ENCODE results near the gene HAPLN2.
"Not testable (repeated sequence)": the region's sequence is repeated elsewhere in the genome, so short reads cannot be mapped to it uniquely, and the experiment has no call there.

HAPLN2 gene

GRCh38 chr1:156623946-156624813 lies 5.0 kb downstream of the HAPLN2 start:
- DNase-seq: peak in 1 of 5 experiments; percentile 42

GRCh38 chr1:156624814-156625435 lies 5.7 kb downstream of the HAPLN2 start:
- no peak for DNase-seq

- DNase-seq: peak; percentile 43 to 55 (median 46)
Observed at GRCh38 chr1:156625436-156626078, 6.3 kb downstream of the HAPLN2 start.

GRCh38 chr1:156626079-156626438 lies 6.8 kb downstream of the HAPLN2 start:
- no peak for DNase-seq

- no peak for DNase-seq
Observed at GRCh38 chr1:156627313-156627880, 8.2 kb downstream of the HAPLN2 start.

GRCh38 chr1:156629823-156630449 lies 10.7 kb downstream of the HAPLN2 start:
- DNase-seq: no peak

- DNase-seq: not testable (repeated sequence)
Observed at GRCh38 chr1:156631152-156631551, 11.9 kb downstream of the HAPLN2 start.

GRCh38 chr1:156632355-156632754 lies 13.1 kb downstream of the HAPLN2 start:
- no peak for DNase-seq

- no peak for DNase-seq
Observed at GRCh38 chr1:156638189-156638985, 19.2 kb downstream of the HAPLN2 start.

GRCh38 chr1:156639601-156640101 lies 20.4 kb downstream of the HAPLN2 start:
- no peak for DNase-seq

- no peak for DNase-seq
Observed at GRCh38 chr1:156640842-156641706, 21.9 kb downstream of the HAPLN2 start.

GRCh38 chr1:156641761-156642264 lies 22.6 kb downstream of the HAPLN2 start, which contains the start of gene BCAN:
Gene BCAN (plus strand): TSS chr1:156642117. CDS start chr1:156646055, 3,938 bp downstream.
- no peak for DNase-seq

GRCh38 chr1:156642265-156643048 lies 23.2 kb downstream of the HAPLN2 start:
- DNase-seq: no peak

GRCh38 chr1:156643049-156643777 lies 24.0 kb downstream of the HAPLN2 start:
- DNase-seq: no peak

- DNase-seq: peak in 1 of 5 experiments; percentile 81
Observed at GRCh38 chr1:156643778-156644092, 24.5 kb downstream of the HAPLN2 start.

- DNase-seq: no peak
Observed at GRCh38 chr1:156644146-156644545, 24.9 kb downstream of the HAPLN2 start.

GRCh38 chr1:156644640-156645039 lies 25.4 kb downstream of the HAPLN2 start:
- no peak for DNase-seq

GRCh38 chr1:156645056-156645455 lies 25.8 kb downstream of the HAPLN2 start:
- no peak for DNase-seq

GRCh38 chr1:156645666-156646065 lies 26.5 kb downstream of the HAPLN2 start:
- no peak for DNase-seq
